D721Med (cell line): ENCODE data around the gene GDAP2.

Experiments
- DNase-seq: peaks from one replicate; pipeline ENCODE4 v3.0.0; 2011; ENCODE audit warnings: low spot score; ENCODE audit not compliant: insufficient read length
- FAIRE-seq: peaks from 2 replicates; lab custom pipeline; 2011; peaks lifted over from hg19 to GRCh38; lab: Jason Lieb, UNC
- CTCF ChIP-seq: IDR thresholded peaks from 2 replicates; pipeline ENCODE4 v1.5.1; 2012; ENCODE audit warnings: mild to moderate bottlenecking, control low read depth; ENCODE audit not compliant: insufficient read depth; ENCODE audit errors: missing control alignments

The GDAP2 gene

GRCh38 chr1:117904485-117904884 lies 24.9 kb downstream of the GDAP2 start:
- FAIRE-seq: no peak
- no peak for DNase-seq
- no peak for TF ChIP-seq CTCF

GRCh38 chr1:117902944-117903343 lies 26.5 kb downstream of the GDAP2 start:
- TF ChIP-seq CTCF: no peak
- no peak for DNase-seq
- no peak for FAIRE-seq

GRCh38 chr1:117899801-117900200 lies 29.6 kb downstream of the GDAP2 start:
- TF ChIP-seq CTCF: no peak
- DNase-seq (no peak), FAIRE-seq (no peak)

- TF ChIP-seq CTCF: no peak
- no peak for FAIRE-seq
Observed at GRCh38 chr1:117897551-117897950, 31.9 kb downstream of the GDAP2 start.

GRCh38 chr1:117895482-117896114 lies 33.8 kb downstream of the GDAP2 start:
- FAIRE-seq (peak; percentile 58), DNase-seq (no peak)
- TF ChIP-seq CTCF: peak; percentile 76

More at GRCh38 chr1:117897551-117897950, 31.9 kb downstream of the GDAP2 start:
- no peak for DNase-seq

- FAIRE-seq: no peak
- no peak for TF ChIP-seq CTCF
- DNase-seq: no peak
Observed at GRCh38 chr1:117894078-117894477, 35.3 kb downstream of the GDAP2 start.

- DNase-seq (no peak), FAIRE-seq (no peak)
- TF ChIP-seq CTCF: no peak
Observed at GRCh38 chr1:117892512-117892911, 36.9 kb downstream of the GDAP2 start.
